NOMO-1 treated with dmso at 0.1 percent for 144 hours (cell line): Measurements from ENCODE around the gene TNC.

Experiments
- DNase-seq: peaks from one replicate; lab custom pipeline; 2025; ENCODE audit not compliant: unreplicated experiment; lab: John Stamatoyannopoulos, UW

Gene TNC

GRCh38 chr9:115117999-115118878 lies at the start of gene TNC:
Gene TNC (minus strand): TSS chr9:115118157. CDS start chr9:115091018, 27,139 bp downstream.
- DNase-seq, result no peak

GRCh38 chr9:115167175-115167574 lies 49.2 kb upstream of the TNC start:
- no peak for DNase-seq

GRCh38 chr9:115165233-115165632 lies 47.3 kb upstream of the TNC start:
- no peak for DNase-seq

- DNase-seq, result no peak
Measured at GRCh38 chr9:115164511-115164974, 46.6 kb upstream of the TNC start.

GRCh38 chr9:115162946-115163345 lies 45.0 kb upstream of the TNC start:
- DNase-seq, result no peak

- DNase-seq, result no peak
Measured at GRCh38 chr9:115161446-115161845, 43.5 kb upstream of the TNC start.

GRCh38 chr9:115158661-115159481 lies 40.9 kb upstream of the TNC start:
- no peak for DNase-seq

- DNase-seq, result no peak
Measured at GRCh38 chr9:115157245-115157674, 39.3 kb upstream of the TNC start.

GRCh38 chr9:115155037-115155436 lies 37.1 kb upstream of the TNC start:
- DNase-seq, result no peak

GRCh38 chr9:115154617-115155016 lies 36.7 kb upstream of the TNC start:
- DNase-seq, result no peak

- DNase-seq, result no peak
Measured at GRCh38 chr9:115152281-115152820, 34.4 kb upstream of the TNC start.

- DNase-seq, result no peak
Measured at GRCh38 chr9:115148721-115149120, 30.8 kb upstream of the TNC start.

GRCh38 chr9:115146581-115147021 lies 28.6 kb upstream of the TNC start:
- DNase-seq, result no peak

GRCh38 chr9:115144706-115145105 lies 26.7 kb upstream of the TNC start:
- DNase-seq, result no peak

GRCh38 chr9:115143689-115144088 lies 25.7 kb upstream of the TNC start:
- DNase-seq, result no peak

GRCh38 chr9:115142517-115143270 lies 24.7 kb upstream of the TNC start:
- no peak for DNase-seq

GRCh38 chr9:115142090-115142489 lies 24.1 kb upstream of the TNC start:
- DNase-seq, result no peak

GRCh38 chr9:115141612-115142011 lies 23.7 kb upstream of the TNC start:
- DNase-seq, result no peak

GRCh38 chr9:115138151-115138550 lies 20.2 kb upstream of the TNC start:
- DNase-seq, result no peak

GRCh38 chr9:115137526-115137925 lies 19.6 kb upstream of the TNC start:
- DNase-seq, result no peak
